IMR-90 (cell line): ENCODE data around the gene OLIG3. TPM values are rescaled to one million over a fixed set of nuclear protein-coding genes. Genes with fewer than 3 reads are reported as not detected.

Source experiments
- ATAC-seq: fragments of 200-7000 bp; cut with Tn5 transposase; 2 replicates; pipeline ENCODE4 v1.9.1; 2020; ENCODE audit warnings: low read depth, mild to moderate bottlenecking, moderate library complexity
- BruUV-seq: library from RNA; stranded (reverse); fragments of 400-500 nt; replicated peaks from 2 replicates; lab custom pipeline; 2021; lab: Mats Ljungman, UMichigan
- CTCF ChIA-PET: fragments of 300-600 bp; formaldehyde crosslinking; extraction: SDS; loops from one replicate; lab custom pipeline; 2021; ENCODE audit warnings: antibody characterized with exemption; lab: Yijun Ruan, JAX
- POLR2A ChIA-PET: fragments of 300-600 bp; sonication (Branson Sonifier 250); formaldehyde crosslinking; loops from one replicate; lab custom pipeline; 2022; ENCODE audit warnings: antibody characterized with exemption; ENCODE audit not compliant: unreplicated experiment; lab: Charles Lee
- DNase-seq: peaks from one replicate; pipeline ENCODE4 v3.0.0; 2013
- H2AFZ ChIP-seq: replicated peaks from 2 replicates; pipeline ENCODE3; 2013; ENCODE audit warnings: low read length, mild to moderate bottlenecking; ENCODE audit not compliant: poor library complexity
- H2AK5ac ChIP-seq: 2 replicates; pipeline ENCODE4 v1.6.1; 2013; ENCODE audit warnings: low read depth, low read length, inconsistent platforms
- H2AK9ac ChIP-seq: replicated peaks from 2 replicates; pipeline ENCODE3; 2013; ENCODE audit warnings: mild to moderate bottlenecking, low read depth, low read length, moderate library complexity; ENCODE audit not compliant: poor library complexity
- H2BK120ac ChIP-seq: 2 replicates; pipeline ENCODE4 v1.6.1; 2013; ENCODE audit warnings: low read depth, low read length, inconsistent platforms
- H2BK15ac ChIP-seq: 3 replicates; pipeline ENCODE4 v1.6.1; 2013; ENCODE audit warnings: low read depth, low read length, inconsistent platforms
- H2BK20ac ChIP-seq: 2 replicates; pipeline ENCODE4 v1.6.1; 2013; ENCODE audit warnings: low read depth, mild to moderate bottlenecking, inconsistent platforms, low read length, moderate library complexity
- H2BK5ac ChIP-seq: 2 replicates; pipeline ENCODE4 v1.6.1; 2013; ENCODE audit warnings: mild to moderate bottlenecking, low read depth, low read length, inconsistent platforms; ENCODE audit not compliant: poor library complexity, severe bottlenecking
- H3K14ac ChIP-seq: replicated peaks from 2 replicates; pipeline ENCODE4 v1.6.1; 2013; ENCODE audit warnings: low read depth, low read length, inconsistent platforms
- H3K18ac ChIP-seq: 2 replicates; pipeline ENCODE4 v1.6.1; 2013; ENCODE audit warnings: low read depth, low read length, control low read depth
- H3K23ac ChIP-seq: 2 replicates; pipeline ENCODE4 v1.6.1; 2013; ENCODE audit warnings: low read depth, low read length, inconsistent platforms
- H3K27ac ChIP-seq: 2 replicates; pipeline ENCODE4 v1.5.1; 2013; ENCODE audit warnings: mild to moderate bottlenecking, control low read depth, low read length; ENCODE audit not compliant: insufficient read depth
- H3K27me3 ChIP-seq: 2 replicates; pipeline ENCODE4 v1.6.1; 2013; ENCODE audit warnings: low read length; ENCODE audit not compliant: control insufficient read depth, insufficient read depth
- H3K36me3 ChIP-seq: 2 replicates; pipeline ENCODE4 v1.6.1; 2013; ENCODE audit warnings: low read length, mixed read lengths; ENCODE audit not compliant: control insufficient read depth, insufficient read depth
- H3K4ac ChIP-seq: 2 replicates; pipeline ENCODE4 v1.6.1; 2013; ENCODE audit warnings: low read depth, low read length, inconsistent platforms
- H3K4me1 ChIP-seq: 2 replicates; pipeline ENCODE4 v1.6.1; 2013; ENCODE audit warnings: low read length, mixed read lengths; ENCODE audit not compliant: control insufficient read depth, insufficient read depth
- H3K4me2 ChIP-seq: 2 replicates; pipeline ENCODE4 v1.6.1; 2013; ENCODE audit warnings: low read depth, mild to moderate bottlenecking, control low read depth, low read length, moderate library complexity
- H3K4me3 ChIP-seq: 2 replicates; pipeline ENCODE4 v1.5.1; 2013; ENCODE audit warnings: low read depth, mild to moderate bottlenecking, control low read depth, low read length, moderate library complexity; ENCODE audit not compliant: insufficient read depth
- H3K56ac ChIP-seq: 2 replicates; pipeline ENCODE4 v1.6.1; 2013; ENCODE audit warnings: low read length, inconsistent platforms; ENCODE audit not compliant: insufficient read depth; ENCODE audit errors: extremely low read depth
- H3K79me1 ChIP-seq, 2 experiments: 2 replicates each; pipeline ENCODE4 v1.6.1; 2013; ENCODE audit warnings: low read length in 2 of 2, inconsistent platforms in 1 of 2, low read depth in 1 of 2
- H3K9ac ChIP-seq: 2 replicates; pipeline ENCODE4 v1.6.1; 2013; ENCODE audit warnings: low read depth, low read length, control low read depth
- H3K9me1 ChIP-seq: 2 replicates; pipeline ENCODE4 v1.6.1; 2013; ENCODE audit warnings: low read length, inconsistent platforms; ENCODE audit not compliant: insufficient read depth
- H3K9me3 ChIP-seq: 2 replicates; pipeline ENCODE4 v1.6.1; 2013; ENCODE audit warnings: low read length; ENCODE audit not compliant: control insufficient read depth, insufficient read depth
- H4K20me1 ChIP-seq: 2 replicates; pipeline ENCODE4 v1.6.1; 2013; ENCODE audit warnings: low read length, inconsistent platforms; ENCODE audit not compliant: insufficient read depth
- H4K5ac ChIP-seq: 2 replicates; pipeline ENCODE4 v1.6.1; 2013; ENCODE audit warnings: mild to moderate bottlenecking, low read depth, low read length, control low read depth
- H4K8ac ChIP-seq, 2 experiments: 2 replicates each; pipeline ENCODE4 v1.6.1; 2013; ENCODE audit warnings: low read depth in 2 of 2, low read length in 2 of 2, control low read depth in 1 of 2, inconsistent platforms in 1 of 2
- H4K91ac ChIP-seq: 2 replicates; pipeline ENCODE4 v1.6.1; 2013; ENCODE audit warnings: low read depth, low read length, inconsistent platforms; ENCODE audit not compliant: insufficient read depth
- MAFK ChIP-seq: IDR thresholded peaks from 2 replicates; pipeline ENCODE4 v1.6.1; 2012; ENCODE audit warnings: low read depth, low read length, improper control_type of control experiment
- MXI1 ChIP-seq: IDR thresholded peaks from 2 replicates; pipeline ENCODE4 v1.6.1; 2012; ENCODE audit warnings: low read depth, mild to moderate bottlenecking, low read length, moderate library complexity, borderline replicate concordance
- RFX5 ChIP-seq: IDR thresholded peaks from 2 replicates; pipeline ENCODE4 v1.8.0; 2012; ENCODE audit warnings: low read depth, mild to moderate bottlenecking, low read length, moderate library complexity
- WGBS, 2 experiments: methylation state at CpG; one replicate each; pipeline versions ENCODE4 v1.1.5 to v1.1.7; 2013; ENCODE audit warnings: missing lambda C conversion rate in 2 of 2; ENCODE audit not compliant: insufficient read length in 1 of 2; ENCODE audit errors: extremely low coverage in 2 of 2; 5-methylcytosine and 5-hydroxymethylcytosine counted together
- dilution Hi-C: fragments of 300-500 bp; cut with HindIII; formaldehyde crosslinking; loops from one replicate; pipeline ENCODE4 v1.14.3; 2018; ENCODE audit warnings: low sequenced_read_pairs; ENCODE audit not compliant: unreplicated experiment
- in situ Hi-C: fragments of 300-500 bp; cut with MboI; formaldehyde crosslinking; loops from 3 replicates; pipeline ENCODE4 v1.14.3; 2019; ENCODE audit warnings: low sequenced_read_pairs, inconsistent platforms, mixed read lengths
- intact Hi-C: fragments of 100-400 bp; cut with micrococcal nuclease; formaldehyde crosslinking; loops from 2 replicates; pipeline ENCODE4 v1.10.0; 2022
- polyA plus RNA-seq, 3 experiments: library from polyadenylated mRNA; depleted of rRNA; stranded (reverse); fragments of >200 nt; gene quantifications; 2 replicates each; pipeline ENCODE4 v1.2.3, GENCODE V29; 2012; ENCODE audit warnings: low replicate concordance in 1 of 3
- total RNA-seq: library from RNA; depleted of rRNA; stranded (reverse); fragments of >200 nt; gene quantifications from 2 replicates; pipeline ENCODE4 v1.2.3, GENCODE V29; 2012
- TF ChIP-seq, protein P1 (sequence below): fragments of 150-350 bp; IDR thresholded peaks from 2 replicates; pipeline ENCODE4 v1.6.1; 2017; ENCODE audit warnings: mild to moderate bottlenecking, antibody characterized with exemption, low read length, low read depth

The OLIG3 gene
- total and polyA plus RNA-seq, 2 of the 4 experiments (the other 2 are of a cell fraction), result not detected

DNA sequence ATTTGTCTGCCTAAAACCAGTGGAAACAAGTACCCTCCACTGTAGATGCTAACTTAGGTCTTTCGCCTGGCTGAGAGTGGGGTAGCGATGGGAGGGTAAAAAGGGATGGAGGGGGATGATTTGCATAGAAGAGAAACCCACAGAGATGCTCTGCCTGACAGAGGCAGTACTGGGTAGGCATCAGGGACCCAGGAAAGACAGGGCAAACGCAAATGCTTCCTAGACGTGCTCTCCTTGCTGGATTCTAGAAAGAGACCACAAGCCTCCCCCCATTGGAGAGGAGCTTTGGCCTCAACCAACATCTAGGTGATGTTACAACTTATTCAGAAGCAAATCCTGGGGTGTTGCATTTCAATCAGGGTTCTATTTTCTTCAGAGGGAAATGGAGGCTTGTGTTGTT, 3.2 kb downstream of the OLIG3 start:
- no peak overlapping the region for H3K9ac ChIP-seq
- CTCF ChIA-PET, result interaction anchor here (1.7 kb wide), 1 partner anchor 11 kb away, joined by 3 read pairs; no protein-coding TSS in a partner anchor
- WGBS, 2 experiments, result no CpG with 5 or more reads among the region's 4 CpGs
- H3K27ac ChIP-seq, result no peak overlapping the region
- H3K36me3 ChIP-seq, result no peaks in the 10 kb centered on the region
- no peak overlapping the region for H3K4ac ChIP-seq
- in situ Hi-C loops, result no loop called here
- H3K4me2 ChIP-seq, result no peak overlapping the region
- H3K18ac ChIP-seq, result no peak overlapping the region
- no peak overlapping the region for H4K91ac ChIP-seq
- no peak overlapping the region for H2BK20ac ChIP-seq
- TF ChIP-seq, protein P1, sequence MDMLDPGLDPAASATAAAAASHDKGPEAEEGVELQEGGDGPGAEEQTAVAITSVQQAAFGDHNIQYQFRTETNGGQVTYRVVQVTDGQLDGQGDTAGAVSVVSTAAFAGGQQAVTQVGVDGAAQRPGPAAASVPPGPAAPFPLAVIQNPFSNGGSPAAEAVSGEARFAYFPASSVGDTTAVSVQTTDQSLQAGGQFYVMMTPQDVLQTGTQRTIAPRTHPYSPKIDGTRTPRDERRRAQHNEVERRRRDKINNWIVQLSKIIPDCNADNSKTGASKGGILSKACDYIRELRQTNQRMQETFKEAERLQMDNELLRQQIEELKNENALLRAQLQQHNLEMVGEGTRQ, result no peak
- no peak for TF ChIP-seq MXI1
- TF ChIP-seq MAFK, result no peak
- TF ChIP-seq RFX5, result no peak
- ATAC-seq (no peak), DNase-seq (no peak)
- H3K56ac ChIP-seq, result no peak overlapping the region
- H3K9me1 ChIP-seq, result no peaks in the 10 kb centered on the region; the same call in 1 of the 2 replicates
- H4K8ac ChIP-seq, result no peak overlapping the region
- H3K9me3 ChIP-seq, result peaks cover 13% of the 10 kb centered on the region; the same call in 1 of the 2 replicates
- H4K20me1 ChIP-seq, result no peaks in the 10 kb centered on the region; the same call in 1 of the 2 replicates
- no peak overlapping the region for H2AK5ac ChIP-seq
- H2AK9ac ChIP-seq, result no peak overlapping the region
- H3K14ac ChIP-seq, result no peak overlapping the region
- no peak overlapping the region for H2BK5ac ChIP-seq
- POLR2A ChIA-PET, result no interaction called here
- no peaks in the 10 kb centered on the region for H3K4me1 ChIP-seq
- H3K79me1 ChIP-seq, result no peaks in the 10 kb centered on the region
- dilution Hi-C loops, result no loop called here
- peaks cover 95% of the 10 kb centered on the region for H3K27me3 ChIP-seq
- no peak overlapping the region for H2BK120ac ChIP-seq
- H4K5ac ChIP-seq, result no peak overlapping the region
- BruUV-seq, result no TSS peak
- no peak overlapping the region for H3K4me3 ChIP-seq
- H2BK15ac ChIP-seq, result no peak overlapping the region
- no peak overlapping the region for H2AFZ ChIP-seq
- H3K23ac ChIP-seq, result no peak overlapping the region
- intact Hi-C loops, result no loop called here
